Esophagus mucosa (tissue), 1 donor: ENCODE measurements around the gene PPCS. TPM values are rescaled to one million over a fixed set of nuclear protein-coding genes. Genes with fewer than 3 reads are reported as not detected.
"Not testable (repeated sequence)": the region's sequence is repeated elsewhere in the genome, so short reads cannot be mapped to it uniquely, and the experiment has no call there.

ENCODE experiments used
- ATAC-seq: fragments of 200-7000 bp; cut with Tn5 transposase; one replicate; pipeline ENCODE4 v1.9.1; 2020
- total RNA-seq: library from RNA; stranded (reverse); gene quantifications from one replicate; pipeline ENCODE4 v1.2.4, GENCODE V29; 2023
- donor health status: DM: yes; HTN: yes; CAD: no.

PPCS gene
- total RNA-seq, 1 donor from 2014 or later = 58.9 TPM

GRCh38 chr1:42454403-42454802 lies 1.9 kb upstream of the PPCS start:
- no peak for ATAC-seq

- peak; percentile 81 for ATAC-seq
Measured at GRCh38 chr1:42456754-42457089, 379 bp downstream of the PPCS start.

DNA sequence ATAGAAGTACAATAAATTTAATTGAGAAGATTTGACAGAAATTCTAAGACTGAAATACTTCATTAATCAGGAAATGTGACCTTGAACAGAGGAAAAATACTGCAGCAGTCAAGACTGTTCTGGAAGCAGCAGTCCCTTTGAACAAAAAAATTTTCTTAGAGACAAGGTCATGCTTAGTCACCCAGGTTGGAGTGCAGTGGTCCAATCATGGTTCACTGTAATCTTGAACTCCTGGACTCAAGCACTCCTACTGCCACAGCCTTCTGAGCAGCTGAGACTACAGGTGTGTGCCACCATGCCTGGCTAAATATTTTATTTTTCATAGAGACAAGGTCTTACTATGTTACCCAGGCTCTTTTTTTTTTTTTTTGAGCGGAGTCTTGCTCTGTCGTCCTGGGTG lies 4.9 kb downstream of the PPCS start:
- ATAC-seq = no peak

DNA sequence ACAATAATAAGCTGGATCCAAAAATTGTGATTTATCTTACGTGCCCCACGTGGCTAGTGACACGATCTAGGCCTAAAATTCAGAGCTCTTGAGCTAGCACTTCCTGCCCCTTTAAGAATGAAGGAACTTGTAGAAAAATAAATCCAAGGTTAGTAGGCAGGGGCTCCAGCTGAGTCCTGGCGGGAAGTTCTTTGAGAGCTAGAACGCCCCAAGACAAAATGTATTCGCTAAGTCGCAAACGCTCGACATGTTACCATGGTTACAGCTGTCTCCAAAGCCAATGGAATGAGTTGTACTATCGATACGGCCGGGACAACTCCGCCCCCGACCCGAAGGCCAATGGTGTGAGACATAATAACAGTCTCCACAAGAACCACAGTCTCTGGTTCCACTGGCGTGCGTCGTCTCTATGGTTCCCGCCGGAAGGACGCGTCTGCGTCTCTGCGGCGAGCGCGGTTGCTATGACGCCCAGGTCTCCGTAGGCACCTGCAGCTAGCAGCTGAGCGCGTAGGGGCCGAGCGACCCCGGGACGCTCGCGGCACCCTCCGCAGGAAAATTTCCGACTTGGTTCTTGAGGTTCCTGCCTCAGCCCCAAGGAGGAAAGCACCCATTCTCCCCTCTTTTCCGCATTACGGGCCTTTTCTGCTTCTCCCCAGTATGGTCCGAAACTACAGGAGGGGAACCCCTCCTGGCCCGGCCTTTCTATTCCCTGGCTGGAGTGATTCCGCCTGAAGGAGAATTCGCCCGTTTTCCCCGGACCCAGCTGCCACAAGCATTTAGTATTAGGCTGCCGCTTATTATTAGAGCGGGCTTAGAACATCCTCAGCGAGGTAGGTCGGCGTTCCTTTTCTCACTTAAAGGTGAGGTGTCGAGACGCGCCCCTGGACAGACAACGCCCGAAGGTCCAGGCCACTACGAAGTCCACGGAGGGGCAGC lies 6.8 kb downstream of the PPCS start, which contains the start of gene CCDC30:
Gene CCDC30 (plus strand): TSS at position 459 of the 936 bp plus-strand sequence. CDS start 17,266 bp downstream, outside the sequence.
- ATAC-seq = peak; percentile 100

- ATAC-seq = no peak
Measured at GRCh38 chr1:42463921-42464320, 7.6 kb downstream of the PPCS start.

DNA sequence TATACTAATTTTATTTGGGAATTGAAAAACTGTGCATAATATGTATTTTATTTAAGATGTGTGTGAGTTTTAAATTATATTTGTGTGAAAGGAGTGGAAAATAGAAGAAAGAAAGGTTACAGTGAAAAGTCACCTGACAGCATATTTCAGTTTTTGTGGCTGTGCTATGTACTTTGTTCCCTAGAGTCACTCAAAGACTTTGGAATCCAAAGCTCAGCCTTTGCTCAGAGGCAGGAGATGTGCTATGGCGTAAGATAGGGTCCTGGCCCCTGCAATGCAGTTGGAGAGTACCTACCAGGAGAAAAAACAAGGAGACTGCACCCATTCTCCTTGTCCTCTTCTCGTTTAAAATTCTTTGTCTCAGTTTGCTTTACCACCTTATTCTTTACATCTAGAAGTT lies 9.7 kb downstream of the PPCS start:
- no peak for ATAC-seq

DNA sequence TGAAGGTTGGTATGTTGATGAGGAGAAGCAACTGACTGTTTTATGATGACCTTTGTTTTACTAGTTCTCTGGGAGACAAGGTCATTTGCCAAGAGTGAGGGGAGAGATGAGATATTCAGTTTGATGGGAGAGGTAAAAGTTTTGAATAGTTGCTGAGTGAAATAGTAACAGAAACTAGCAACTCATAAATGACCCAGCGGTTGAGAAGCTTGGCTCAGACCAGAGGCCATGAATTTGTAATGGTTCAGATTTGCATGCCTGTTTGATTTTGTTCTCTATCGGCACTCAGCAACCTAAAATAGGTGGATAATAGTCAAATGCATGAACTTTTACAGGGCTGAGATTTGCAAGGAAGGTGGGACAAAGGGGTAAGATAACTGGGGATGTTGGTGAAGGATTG lies 13.4 kb downstream of the PPCS start:
- no peak for ATAC-seq

DNA sequence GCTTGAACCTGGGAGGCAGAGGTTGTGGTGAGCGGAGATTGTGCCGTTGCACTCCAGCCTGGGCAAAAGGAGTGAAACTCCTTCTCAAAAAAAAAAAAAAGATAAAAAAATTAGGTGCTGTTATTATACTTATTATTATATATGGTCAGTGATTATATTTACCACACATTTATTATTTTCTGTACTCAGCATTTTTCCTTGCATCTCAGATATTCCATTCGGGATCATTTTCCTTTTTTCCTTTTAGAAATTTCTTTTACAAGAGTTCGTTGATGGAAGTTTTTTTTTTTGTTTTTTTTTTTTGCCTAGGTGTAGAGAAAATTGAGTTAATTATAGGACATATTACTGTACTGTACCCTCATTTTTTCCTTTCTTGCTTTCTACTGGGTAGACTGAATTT lies 20.3 kb downstream of the PPCS start:
- no peak for ATAC-seq

DNA sequence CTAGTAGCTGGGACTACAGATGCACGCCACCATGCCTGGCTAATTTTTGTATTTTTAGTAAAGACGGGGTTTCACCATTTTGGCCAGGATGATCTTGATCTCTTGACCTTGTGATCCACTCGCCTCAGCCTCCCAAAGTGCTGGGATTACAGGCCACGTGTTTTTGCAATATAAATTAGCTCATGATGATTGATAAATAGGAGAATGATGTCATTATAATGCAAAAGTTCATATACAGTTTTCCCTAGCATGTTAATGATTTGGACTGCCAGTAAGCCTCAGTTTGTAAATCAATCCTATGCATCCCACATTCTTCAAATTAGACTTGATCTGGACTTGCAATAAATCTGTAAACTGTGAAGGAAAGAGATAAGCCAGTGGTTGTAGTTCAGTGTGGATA lies 21.0 kb downstream of the PPCS start:
- ATAC-seq = not testable (repeated sequence)

- ATAC-seq = no peak
Measured at GRCh38 chr1:42477775-42478174, 21.4 kb downstream of the PPCS start.

DNA sequence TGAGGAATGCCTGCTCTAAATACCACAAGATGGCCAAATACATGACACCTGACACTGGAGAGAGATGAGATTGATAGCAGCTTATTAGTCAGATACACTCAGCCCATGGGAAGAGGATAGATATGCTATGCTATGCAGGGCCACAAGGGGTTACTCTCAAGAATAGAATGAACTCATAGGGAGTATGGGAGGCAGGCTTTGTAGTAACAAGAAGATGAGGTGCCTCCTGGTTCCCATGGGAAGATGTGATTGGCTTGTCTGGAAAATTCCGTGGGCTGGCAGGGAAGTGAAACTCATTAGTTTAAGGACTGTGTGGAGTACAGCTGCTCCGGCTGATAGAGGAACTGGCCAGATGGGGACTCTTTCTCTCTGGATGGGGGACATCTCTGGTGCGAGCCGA lies 23.3 kb downstream of the PPCS start:
- no peak for ATAC-seq

DNA sequence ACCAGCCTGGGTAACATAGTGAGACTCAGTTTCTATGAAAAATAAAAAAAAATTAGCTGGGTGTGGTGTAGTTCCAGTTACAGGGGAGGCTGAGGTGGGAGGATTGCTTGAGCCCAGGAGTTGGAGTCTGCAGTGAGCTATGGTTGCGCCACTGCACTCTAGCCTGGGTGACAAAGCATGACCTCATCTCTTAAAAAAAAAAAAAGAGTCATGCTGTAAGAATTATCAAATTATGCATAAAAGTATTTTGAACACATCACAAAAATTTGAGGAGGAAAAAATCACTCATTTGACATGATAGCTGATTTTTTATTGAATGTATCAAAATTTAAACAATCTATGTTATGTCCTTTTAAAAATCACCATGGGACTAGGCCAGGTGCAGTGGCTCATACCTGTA lies 24.6 kb downstream of the PPCS start:
- no peak for ATAC-seq

- ATAC-seq = no peak
Measured at GRCh38 chr1:42482635-42483153, 26.4 kb downstream of the PPCS start.

- no peak for ATAC-seq
Measured at GRCh38 chr1:42484382-42484781, 28.0 kb downstream of the PPCS start.

DNA sequence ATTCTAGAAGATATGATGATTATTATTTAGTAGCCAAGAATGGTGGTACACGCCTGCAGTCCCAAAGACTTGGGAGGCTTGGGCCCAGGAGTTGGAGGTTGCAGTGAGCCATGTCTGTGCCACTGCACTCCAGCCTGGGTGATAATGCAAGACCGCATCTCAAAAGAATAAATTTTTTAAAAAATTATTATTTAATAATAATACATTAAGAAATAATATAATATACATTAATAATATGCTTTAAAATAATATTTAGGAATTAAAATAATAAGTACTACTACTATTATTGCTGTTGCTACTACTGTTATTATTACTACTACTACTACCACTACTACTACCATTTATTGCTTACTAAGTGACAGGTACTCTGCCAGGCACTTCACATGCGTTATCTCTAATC lies 33.9 kb downstream of the PPCS start:
- no peak for ATAC-seq

DNA sequence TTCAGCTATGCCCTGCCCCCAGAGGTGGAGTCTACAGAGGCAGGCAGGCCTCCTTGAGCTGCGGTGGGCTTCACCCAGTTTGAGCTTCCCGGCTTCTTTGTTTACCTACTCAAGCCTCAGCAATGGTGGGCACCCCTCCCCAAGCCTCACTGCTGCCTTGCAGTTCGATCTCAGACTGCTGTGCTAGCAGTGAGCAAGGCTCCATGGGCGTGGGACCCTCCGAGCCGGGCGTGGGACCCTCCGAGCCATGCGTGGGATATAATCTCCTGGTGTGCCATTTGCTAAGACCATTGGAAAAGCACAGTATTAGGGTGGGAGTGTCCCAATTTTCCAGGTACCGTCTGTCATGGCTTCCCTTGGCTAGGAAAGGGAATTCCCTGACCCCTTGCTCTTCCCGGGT lies 45.7 kb downstream of the PPCS start:
- not testable (repeated sequence) for ATAC-seq

GRCh38 chr1:42504535-42505128 lies 48.3 kb downstream of the PPCS start:
- ATAC-seq = no peak

DNA sequence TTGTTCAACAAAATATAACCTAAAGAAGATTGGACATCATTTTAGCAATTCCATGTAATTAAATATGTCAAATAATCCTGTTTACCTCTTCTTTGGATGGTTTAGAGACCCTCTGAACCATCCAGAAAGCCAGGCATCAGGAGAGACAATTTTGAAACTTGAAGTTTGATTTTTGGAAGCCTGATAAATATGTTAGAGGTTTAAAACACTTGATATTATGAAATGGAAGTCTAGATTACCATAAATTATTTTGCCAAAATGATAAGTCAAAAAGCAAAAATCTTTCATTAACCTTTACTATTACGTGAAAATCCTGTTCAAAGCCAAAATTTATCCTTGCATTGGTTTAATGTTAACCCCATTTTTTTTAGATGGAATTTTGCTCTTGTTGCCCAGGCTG lies 50.2 kb downstream of the PPCS start:
- no peak for ATAC-seq

Other genes with a start within 250 kb of the PPCS start
- 20.6 TPM for gene FOXJ3, start 121.3 kb upstream of the PPCS start, total RNA-seq
- 0.08 TPM for gene RIMKLA, start 75.8 kb upstream of the PPCS start, total RNA-seq
- gene ZMYND12, start 521 bp upstream of the PPCS start, total RNA-seq = 0.56 TPM
- gene CCDC30, start 6.7 kb downstream of the PPCS start, total RNA-seq = 0.56 TPM
- 42.6 TPM for gene PPIH, start 201.9 kb downstream of the PPCS start, total RNA-seq
- 404 TPM for gene YBX1, start 225.9 kb downstream of the PPCS start, total RNA-seq